HG02642 (cell line): ENCODE data around the gene CIAO3.

Source experiments
- ATAC-seq: cut with Tn5 transposase; IDR thresholded peaks from one replicate; pipeline ENCODE4 v1.9.1; 2021; ENCODE audit warnings: mild to moderate bottlenecking; ENCODE audit not compliant: unreplicated experiment, poor library complexity

Gene CIAO3

DNA sequence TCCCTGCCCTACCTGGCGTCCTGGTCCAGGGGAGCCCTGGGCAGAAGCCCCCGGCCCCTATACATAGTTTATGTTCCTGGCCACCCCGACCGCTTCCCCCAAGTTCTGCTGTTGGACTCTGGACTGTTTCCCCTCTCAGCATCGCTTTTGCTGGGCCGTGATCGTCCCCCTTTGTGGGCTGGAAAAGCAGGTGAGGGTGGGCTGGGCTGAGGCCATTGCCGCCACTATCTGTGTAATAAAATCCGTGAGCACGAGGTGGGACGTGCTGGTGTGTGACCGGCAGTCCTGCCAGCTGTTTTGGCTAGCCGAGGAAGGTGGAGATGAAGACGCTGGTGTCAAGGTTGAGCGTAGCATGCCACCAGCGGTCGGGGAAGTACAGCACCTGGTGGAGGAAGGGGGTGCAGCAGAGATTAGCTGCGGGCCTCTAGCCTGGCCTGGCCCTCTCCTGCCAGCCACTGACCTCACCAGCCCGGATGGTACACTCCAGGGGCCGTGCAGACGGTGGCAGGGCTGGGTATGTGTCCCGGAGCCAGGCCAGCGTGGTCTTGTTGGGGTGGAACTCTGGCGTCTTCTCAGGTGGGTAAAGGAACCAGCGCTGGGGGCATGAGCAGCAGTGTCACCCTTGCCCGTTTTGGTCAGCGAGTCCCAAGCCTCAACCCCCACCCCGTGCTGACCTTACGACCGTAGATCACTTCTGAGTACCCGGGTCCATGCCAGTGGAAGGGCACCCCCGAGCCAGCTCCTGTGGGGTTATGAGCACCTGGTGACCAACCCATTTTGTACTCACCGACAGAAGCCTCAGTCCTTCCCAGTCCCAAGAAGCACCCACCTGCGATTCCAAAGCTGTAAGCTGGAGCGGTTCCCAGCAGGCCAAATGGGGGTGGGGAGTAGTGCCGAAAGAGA lies 58.1 kb downstream of the CIAO3 start:
- ATAC-seq: no peak

DNA sequence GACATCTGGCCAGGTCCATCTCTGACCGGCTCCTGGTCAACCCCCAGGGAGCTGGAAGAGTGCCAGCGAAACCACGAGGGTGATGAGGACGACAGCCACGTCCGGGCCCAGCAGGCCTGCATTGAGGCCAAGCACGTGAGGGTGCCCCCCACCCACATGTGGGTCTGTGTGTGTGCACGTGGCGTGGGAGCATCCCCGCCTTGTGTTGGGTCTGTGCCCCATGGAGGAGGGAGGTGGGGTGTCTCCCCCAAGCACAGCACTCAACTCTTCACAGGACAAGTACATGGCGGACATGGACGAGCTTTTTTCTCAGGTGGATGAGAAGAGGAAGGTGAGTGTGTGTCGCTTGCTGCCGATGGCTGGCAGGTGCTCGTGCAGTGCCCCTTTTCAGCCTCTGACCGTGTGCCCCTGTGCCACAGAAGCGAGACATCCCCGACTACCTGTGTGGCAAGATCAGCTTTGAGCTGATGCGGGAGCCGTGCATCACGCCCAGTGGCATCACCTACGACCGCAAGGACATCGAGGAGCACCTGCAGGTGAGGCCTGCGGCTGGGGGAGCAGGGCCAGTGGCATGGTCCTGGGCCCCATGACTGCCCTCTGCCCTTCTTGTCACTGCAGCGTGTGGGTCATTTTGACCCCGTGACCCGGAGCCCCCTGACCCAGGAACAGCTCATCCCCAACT lies 58.9 kb downstream of the CIAO3 start:
- ATAC-seq: no peak

DNA sequence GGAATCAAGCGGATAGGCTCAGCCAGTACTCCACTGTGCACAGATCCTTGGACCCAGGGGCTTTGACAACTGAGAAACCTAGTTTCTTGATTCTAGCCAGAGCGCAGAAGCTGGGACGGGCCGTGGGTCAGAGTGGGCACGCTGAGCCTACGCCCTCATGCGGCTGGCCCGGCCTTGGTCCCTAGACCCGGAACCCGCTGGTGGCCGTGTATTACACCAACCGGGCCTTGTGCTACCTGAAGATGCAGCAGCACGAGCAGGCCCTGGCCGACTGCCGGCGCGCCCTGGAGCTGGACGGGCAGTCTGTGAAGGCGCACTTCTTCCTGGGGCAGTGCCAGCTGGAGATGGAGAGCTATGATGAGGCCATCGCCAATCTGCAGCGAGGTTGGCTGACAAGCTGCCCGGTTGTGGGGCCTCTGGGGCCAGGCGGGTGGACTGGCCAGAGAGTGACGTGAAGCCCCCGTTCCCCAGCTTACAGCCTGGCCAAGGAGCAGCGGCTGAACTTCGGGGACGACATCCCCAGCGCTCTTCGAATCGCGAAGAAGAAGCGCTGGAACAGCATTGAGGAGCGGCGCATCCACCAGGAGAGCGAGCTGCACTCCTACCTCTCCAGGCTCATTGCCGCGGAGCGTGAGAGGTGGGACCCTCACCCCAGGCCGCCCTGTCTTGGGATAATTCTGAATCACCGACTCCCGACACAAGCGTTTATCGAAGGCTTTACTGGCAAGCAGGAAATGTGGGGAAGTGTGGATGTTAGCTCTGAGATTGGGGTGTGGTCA lies 59.6 kb downstream of the CIAO3 start:
- ATAC-seq: no peak

DNA sequence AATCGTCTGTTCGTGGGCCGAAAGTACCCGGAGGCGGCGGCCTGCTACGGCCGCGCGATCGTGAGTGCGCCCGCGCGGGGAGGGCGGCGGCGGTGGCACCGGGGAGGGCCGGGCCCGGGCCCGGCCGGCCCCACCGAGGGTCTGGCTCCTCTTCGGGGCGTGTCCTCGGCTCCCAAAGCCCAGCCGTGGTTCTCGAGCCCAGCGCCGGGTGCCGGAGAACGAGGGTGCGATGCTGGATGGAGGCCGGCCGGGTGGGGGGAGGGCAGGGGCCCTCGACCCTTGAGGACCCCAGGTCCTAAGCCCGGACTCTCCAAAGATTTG lies 60.2 kb downstream of the CIAO3 start:
- peak; percentile 1 for ATAC-seq

DNA sequence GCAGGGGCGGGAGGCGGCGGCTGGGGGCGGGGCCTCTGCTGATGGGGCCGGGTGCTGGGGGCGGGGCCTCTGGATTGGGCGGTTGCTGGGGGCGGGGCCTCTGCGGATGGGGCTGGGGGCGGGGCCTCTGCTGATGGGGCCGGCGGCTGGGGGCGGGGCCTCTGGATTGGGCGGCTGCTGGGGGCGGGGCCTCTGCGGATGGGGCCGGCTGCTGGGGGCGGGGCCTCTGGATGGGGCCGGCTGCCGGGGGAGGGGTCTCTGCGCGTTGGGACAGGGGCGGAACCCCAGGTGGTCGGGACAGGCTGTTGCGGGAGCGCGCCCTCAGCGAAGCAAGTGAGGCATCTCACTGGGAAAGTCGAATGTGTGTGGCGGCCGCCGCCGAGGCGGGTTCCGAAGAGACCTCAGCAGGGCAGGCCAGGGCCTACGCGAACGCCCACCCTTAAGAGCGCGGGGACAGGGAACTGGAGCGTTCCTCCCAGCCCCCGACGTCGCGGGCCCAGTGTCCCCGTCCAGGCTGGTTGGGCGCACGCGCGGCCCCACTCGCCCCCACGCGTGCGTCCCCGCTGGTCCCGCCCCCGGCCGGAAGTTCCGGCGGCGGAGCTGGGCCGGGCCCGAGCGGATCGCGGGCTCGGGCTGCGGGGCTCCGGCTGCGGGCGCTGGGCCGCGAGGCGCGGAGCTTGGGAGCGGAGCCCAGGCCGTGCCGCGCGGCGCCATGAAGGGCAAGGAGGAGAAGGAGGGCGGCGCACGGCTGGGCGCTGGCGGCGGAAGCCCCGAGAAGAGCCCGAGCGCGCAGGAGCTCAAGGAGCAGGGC lies 60.8 kb downstream of the CIAO3 start, which contains the start of gene STUB1:
Gene STUB1 (plus strand): TSS at position 597 of the 811 bp plus-strand sequence. CDS start 116 bp downstream, at position 713.
- peak; percentile 39 for ATAC-seq
